ENCODE results near the gene NSD2. TPM values are rescaled to one million over a fixed set of nuclear protein-coding genes. Genes with fewer than 3 reads are reported as not detected.

The NSD2 gene
- total RNA-seq (10 to 100 TPM; 54.8 to 57.4 TPM), polyA plus RNA-seq (10 to 100 TPM in 1 of 2 donors, 1 to 10 TPM in 1; 1.1 to 11.7 TPM)

DNA sequence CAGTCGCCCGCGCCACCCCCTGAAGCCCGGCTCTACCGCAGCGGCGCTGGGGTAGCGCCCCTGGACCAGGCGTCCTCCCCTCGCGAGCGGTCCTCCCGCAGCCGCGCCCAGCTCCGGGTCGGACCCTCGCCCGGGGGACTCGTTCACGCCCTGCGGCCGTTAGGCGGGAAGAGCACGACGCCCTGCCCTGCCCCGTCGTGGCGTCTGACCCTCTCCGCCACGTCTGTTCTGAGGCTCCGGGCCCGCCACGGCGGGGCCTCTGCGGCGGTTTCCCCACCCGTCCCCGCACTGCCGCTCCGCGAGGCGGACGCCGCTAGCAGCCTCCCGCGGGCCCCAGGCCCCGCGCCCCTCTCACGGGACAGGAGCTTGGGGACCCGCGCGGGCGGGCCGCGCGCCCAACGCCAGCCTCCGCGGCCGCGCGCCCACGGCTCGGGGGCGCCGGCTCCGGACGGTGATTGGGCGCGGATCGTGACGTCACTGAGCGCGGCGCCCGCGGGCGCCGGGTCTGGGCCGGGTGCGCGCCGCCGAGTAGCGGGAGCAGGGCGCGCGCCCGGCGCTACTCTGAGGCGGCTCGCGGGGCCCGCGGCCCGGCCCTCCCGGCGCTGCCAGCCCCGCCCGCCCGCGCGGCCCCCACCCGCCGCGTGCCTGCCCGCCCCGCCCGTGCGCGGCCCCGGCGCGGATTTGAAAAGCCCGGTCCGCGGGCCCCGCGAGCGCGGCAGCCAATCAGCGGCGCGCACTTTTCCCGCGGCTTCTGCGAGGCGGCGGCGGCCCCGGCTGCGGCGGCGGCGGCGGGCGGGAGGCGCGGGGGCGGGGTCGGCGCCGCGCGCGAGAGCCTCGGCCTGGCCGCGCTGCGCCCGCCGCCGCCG, at the start of gene NSD2:
Gene NSD2, plus strand, starts transcription at position 816 of the 866 bp plus-strand sequence. CDS start 29,262 bp downstream, outside the sequence.
- Mint-ChIP-seq H3K27me3 (peaks cover 0 to 3% of the 10 kb centered on the region in 2 donors), H3K4me3 (peak within 1 kb of the TSS; percentile 86 to 97 (median 89)), H3K4me1 (peaks cover 21 to 39% (median 32%) of the 10 kb centered on the region in 4 donors), H3K36me3 (peaks cover 0 to 7% of the 10 kb centered on the region in 2 donors), H3K9me3 (peaks cover 0 to 5% (median 0%) of the 10 kb centered on the region in 8 donors), H3K27ac (peak within 1 kb of the TSS; percentile 95 to 99 (median 98))
- CTCF ChIA-PET (ENCODE audit: partially characterized antibody): interaction anchor here (0.6 to 1.1 kb wide), 3 partner anchors 14 to 30 kb away, joined by 3 to 4 read pairs (median 3); partner anchors contain the start of gene LETM1
- Histone ChIP-seq H3K4me1 (ENCODE audit: insufficient read depth, low read length) (peaks cover 36% of the 10 kb centered on the region), H3K4me3 (ENCODE audit: low read length in 2 of 2) (peak within 1 kb of the TSS; percentile 47 to 84), H3K9me3 (ENCODE audit: control insufficient read depth in 1 of 2, low read length in 2 of 2) (no peaks in the 10 kb centered on the region), H3K36me3 (ENCODE audit: insufficient read depth, low read length) (no peaks in the 10 kb centered on the region), H3K27ac (ENCODE audit: low read depth, low read length) (peak within 1 kb of the TSS; percentile 91), H3K27me3 (ENCODE audit: insufficient read depth, low read length) (no peaks in the 10 kb centered on the region)
- intact Hi-C loops (cut with micrococcal nuclease): loop anchor here (1.0 to 10.0 kb wide), 7 partner anchors 9 to 622 kb away; partner anchors contain the start of genes CTBP1, LETM1, NELFA and SLBP
- POLR2A ChIA-PET (ENCODE audit: partially characterized antibody): interaction anchor here (0.6 to 2.4 kb wide), 24 partner anchors 10 to 1092 kb away, joined by 3 to 81 read pairs (median 4); partner anchors contain the start of genes CTBP1, FAM193A, FAM53A and LETM1
- DNase-seq: peak; percentile 84 to 89 (median 88)

GRCh38 chr4:1821679-1822567, 49.3 kb upstream of the NSD2 start:
- Histone ChIP-seq H3K9me3 (ENCODE audit: control insufficient read depth in 1 of 2, low read length in 2 of 2) (no peaks in the 10 kb centered on the region), H3K4me1 (ENCODE audit: insufficient read depth, low read length) (no peaks in the 10 kb centered on the region), H3K27ac (ENCODE audit: low read depth, low read length) (no peak overlapping the region), H3K27me3 (ENCODE audit: insufficient read depth, low read length) (no peaks in the 10 kb centered on the region), H3K4me3 (ENCODE audit: low read length in 2 of 2) (no peak overlapping the region), H3K36me3 (ENCODE audit: insufficient read depth, low read length) (peaks cover 54% of the 10 kb centered on the region)
- Mint-ChIP-seq H3K27me3 (no peaks in the 10 kb centered on the region), H3K4me3 (no peak overlapping the region), H3K4me1 (no peaks in the 10 kb centered on the region), H3K27ac (no peak overlapping the region), H3K36me3 (peaks cover 31 to 69% of the 10 kb centered on the region in 2 donors), H3K9me3 (no peaks in the 10 kb centered on the region)
- intact Hi-C loops (cut with micrococcal nuclease): no loop called here
- no peak for DNase-seq
- ChIA-PET POLR2A (ENCODE audit: partially characterized antibody) (no interaction called here), CTCF (ENCODE audit: partially characterized antibody) (interaction anchor here (0.6 kb wide), 1 partner anchor 61 kb away, joined by 3 read pairs; no protein-coding TSS in a partner anchor)

- H3K36me3 Mint-ChIP-seq: peaks cover 32 to 65% of the 10 kb centered on the region in 2 donors
- H3K27me3 Mint-ChIP-seq: no peaks in the 10 kb centered on the region
- Histone ChIP-seq H3K27me3 (ENCODE audit: insufficient read depth, low read length) (no peaks in the 10 kb centered on the region), H3K9me3 (ENCODE audit: control insufficient read depth in 1 of 2, low read length in 2 of 2) (no peaks in the 10 kb centered on the region), H3K4me3 (ENCODE audit: low read length in 2 of 2) (no peak overlapping the region), H3K36me3 (ENCODE audit: insufficient read depth, low read length) (peaks cover 50% of the 10 kb centered on the region), H3K27ac (ENCODE audit: low read depth, low read length) (no peak overlapping the region), H3K4me1 (ENCODE audit: insufficient read depth, low read length) (no peaks in the 10 kb centered on the region)
- H3K4me3 Mint-ChIP-seq: no peak overlapping the region
- no peaks in the 10 kb centered on the region for H3K9me3 Mint-ChIP-seq
- CTCF ChIA-PET (ENCODE audit: partially characterized antibody): interaction anchor here (0.6 to 1.0 kb wide), 2 partner anchors 60 to 76 kb away, joined by 3 read pairs; no protein-coding TSS in a partner anchor
- intact Hi-C loops (cut with micrococcal nuclease): no loop called here
- no peak for DNase-seq
- POLR2A ChIA-PET (ENCODE audit: partially characterized antibody): no interaction called here
- H3K27ac Mint-ChIP-seq: no peak overlapping the region
- no peaks in the 10 kb centered on the region for H3K4me1 Mint-ChIP-seq
These were observed 48.3 kb upstream of the NSD2 start for GRCh38 chr4:1822568-1823544.

- Mint-ChIP-seq H3K36me3 (peaks cover 32 to 60% of the 10 kb centered on the region in 2 donors), H3K4me1 (no peaks in the 10 kb centered on the region), H3K27ac (no peak overlapping the region), H3K27me3 (no peaks in the 10 kb centered on the region), H3K9me3 (no peaks in the 10 kb centered on the region), H3K4me3 (no peak overlapping the region)
- H3K27me3 ChIP-seq (ENCODE audit: insufficient read depth, low read length): no peaks in the 10 kb centered on the region
- no peak overlapping the region for H3K4me3 ChIP-seq (ENCODE audit: low read length in 2 of 2)
- intact Hi-C loops (cut with micrococcal nuclease): no loop called here
- DNase-seq: no peak
- ChIA-PET POLR2A (ENCODE audit: partially characterized antibody) (no interaction called here), CTCF (ENCODE audit: partially characterized antibody) (interaction anchor here (1.0 kb wide), 1 partner anchor 75 kb away, joined by 3 read pairs; no protein-coding TSS in a partner anchor)
- H3K4me1 ChIP-seq (ENCODE audit: insufficient read depth, low read length): no peaks in the 10 kb centered on the region
- H3K27ac ChIP-seq (ENCODE audit: low read depth, low read length): no peak overlapping the region
- H3K9me3 ChIP-seq (ENCODE audit: control insufficient read depth in 1 of 2, low read length in 2 of 2): no peaks in the 10 kb centered on the region
- peaks cover 47% of the 10 kb centered on the region for H3K36me3 ChIP-seq (ENCODE audit: insufficient read depth, low read length)
These were observed 47.7 kb upstream of the NSD2 start for GRCh38 chr4:1823545-1823932.

DNA sequence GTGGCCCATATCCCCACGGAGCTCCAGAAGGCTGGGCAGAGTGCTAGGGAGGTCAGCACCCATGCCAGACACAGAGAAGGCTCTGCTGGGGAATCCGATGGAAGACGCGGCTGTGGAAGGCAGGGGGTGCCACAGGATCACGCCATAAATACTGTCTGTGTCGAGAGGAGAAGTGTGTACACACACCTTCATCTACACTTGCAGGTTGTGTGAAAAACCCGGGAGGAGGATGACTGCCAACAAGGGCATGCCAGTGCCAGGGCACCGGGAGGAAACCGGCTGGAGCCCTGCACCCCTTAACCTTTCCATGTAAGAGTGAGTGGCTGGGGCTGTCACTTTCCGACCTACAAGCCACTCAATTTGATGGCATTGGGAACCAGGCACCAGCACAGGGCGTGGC, 46.4 kb upstream of the NSD2 start:
- POLR2A ChIA-PET (ENCODE audit: partially characterized antibody): no interaction called here
- no peaks in the 10 kb centered on the region for H3K9me3 Mint-ChIP-seq
- intact Hi-C loops (cut with micrococcal nuclease): no loop called here
- H3K36me3 ChIP-seq (ENCODE audit: insufficient read depth, low read length): peaks cover 38% of the 10 kb centered on the region
- H3K4me1 Mint-ChIP-seq: peaks cover 0 to 2% (median 1%) of the 10 kb centered on the region in 4 donors
- peaks cover 31 to 53% of the 10 kb centered on the region in 2 donors for H3K36me3 Mint-ChIP-seq
- no peak overlapping the region for H3K27ac Mint-ChIP-seq
- no peak overlapping the region for H3K4me3 ChIP-seq (ENCODE audit: low read length in 2 of 2)
- no peaks in the 10 kb centered on the region for H3K9me3 ChIP-seq (ENCODE audit: control insufficient read depth in 1 of 2, low read length in 2 of 2)
- H3K27me3 ChIP-seq (ENCODE audit: insufficient read depth, low read length): no peaks in the 10 kb centered on the region
- no peaks in the 10 kb centered on the region for H3K27me3 Mint-ChIP-seq
- DNase-seq: no peak
- no peak overlapping the region for H3K27ac ChIP-seq (ENCODE audit: low read depth, low read length)
- H3K4me1 ChIP-seq (ENCODE audit: insufficient read depth, low read length): no peaks in the 10 kb centered on the region
- H3K4me3 Mint-ChIP-seq: no peak overlapping the region
- CTCF ChIA-PET (ENCODE audit: partially characterized antibody): no interaction called here

- Mint-ChIP-seq H3K4me1 (peaks cover 0 to 4% (median 3%) of the 10 kb centered on the region in 4 donors), H3K9me3 (no peaks in the 10 kb centered on the region), H3K4me3 (no peak overlapping the region), H3K27ac (no peak overlapping the region), H3K36me3 (peaks cover 29 to 51% of the 10 kb centered on the region in 2 donors), H3K27me3 (no peaks in the 10 kb centered on the region)
- H3K4me3 ChIP-seq (ENCODE audit: low read length in 2 of 2): no peak overlapping the region
- H3K27ac ChIP-seq (ENCODE audit: low read depth, low read length): no peak overlapping the region
- DNase-seq: no peak
- H3K27me3 ChIP-seq (ENCODE audit: insufficient read depth, low read length): no peaks in the 10 kb centered on the region
- H3K36me3 ChIP-seq (ENCODE audit: insufficient read depth, low read length): peaks cover 34% of the 10 kb centered on the region
- intact Hi-C loops (cut with micrococcal nuclease): no loop called here
- no peaks in the 10 kb centered on the region for H3K4me1 ChIP-seq (ENCODE audit: insufficient read depth, low read length)
- ChIA-PET POLR2A (ENCODE audit: partially characterized antibody) (no interaction called here), CTCF (ENCODE audit: partially characterized antibody) (no interaction called here)
- no peaks in the 10 kb centered on the region for H3K9me3 ChIP-seq (ENCODE audit: control insufficient read depth in 1 of 2, low read length in 2 of 2)
These were observed 45.9 kb upstream of the NSD2 start for GRCh38 chr4:1825326-1825725.
